ENCODE measurements around the gene RCBTB1. TPM values are rescaled to one million over a fixed set of nuclear protein-coding genes. Genes with fewer than 3 reads are reported as not detected.
"Not testable (repeated sequence)": the region's sequence is repeated elsewhere in the genome, so short reads cannot be mapped to it uniquely, and the experiment has no call there.

RCBTB1 gene
- total RNA-seq, 1 donor from 2014 or later, result 14.9 TPM

DNA sequence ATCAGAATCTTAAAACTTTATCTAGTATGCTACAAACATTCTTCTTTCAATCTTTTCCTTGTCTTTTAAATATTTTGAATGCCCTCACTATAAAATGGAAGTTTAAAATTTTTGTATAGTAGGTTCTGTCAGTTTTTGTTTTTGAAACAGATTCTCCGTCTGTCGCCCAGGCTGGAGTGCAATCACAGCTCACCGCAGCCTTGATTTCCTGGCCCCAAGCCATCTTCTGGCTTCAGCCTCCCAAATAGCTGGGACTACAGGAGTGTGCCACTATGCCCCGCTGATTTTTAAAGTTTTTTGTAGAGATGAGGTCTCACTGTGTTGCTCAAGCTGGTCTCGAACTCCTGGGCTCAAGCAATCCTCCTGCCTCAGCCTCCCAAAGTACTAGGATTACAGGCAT, 68.9 kb downstream of the RCBTB1 start:
- no peak overlapping the region for H3K4me3 Mint-ChIP-seq
- no peak for DNase-seq (ENCODE audit: low spot score)
- peaks cover 17% of the 10 kb centered on the region for H3K4me1 Mint-ChIP-seq (ENCODE audit: low read depth)
- no peak overlapping the region for H3K27ac Mint-ChIP-seq
- no peaks in the 10 kb centered on the region for H3K9me3 Mint-ChIP-seq
- intact Hi-C loops (cut with micrococcal nuclease), result no loop called here
- peaks cover 49% of the 10 kb centered on the region for H3K36me3 Mint-ChIP-seq (ENCODE audit: low read depth)
- no peaks in the 10 kb centered on the region for H3K27me3 Mint-ChIP-seq (ENCODE audit: insufficient read depth)

DNA sequence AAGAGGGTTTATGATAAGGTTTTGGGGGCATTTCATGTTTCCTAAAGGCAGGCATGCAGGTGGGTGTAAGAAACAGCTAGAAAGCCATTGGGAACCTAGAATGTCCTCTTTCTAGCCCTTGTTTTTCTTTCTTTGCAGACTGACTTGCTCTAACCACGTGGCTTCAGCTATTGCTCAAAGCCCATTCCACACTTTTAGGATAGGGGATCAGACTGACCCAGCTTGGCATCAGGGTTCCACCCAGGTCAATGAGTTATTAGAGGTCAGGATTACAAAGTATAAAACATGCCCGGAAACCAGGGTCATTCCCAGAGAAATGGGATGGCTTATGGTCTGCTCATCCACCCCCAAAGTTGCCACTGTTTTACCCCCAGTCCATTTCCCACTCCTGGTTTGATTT, 72.8 kb downstream of the RCBTB1 start:
- Mint-ChIP-seq H3K27ac (no peak overlapping the region), H3K9me3 (no peaks in the 10 kb centered on the region), H3K4me1 (ENCODE audit: low read depth) (peaks cover 24% of the 10 kb centered on the region), H3K36me3 (ENCODE audit: low read depth) (peaks cover 51% of the 10 kb centered on the region), H3K4me3 (no peak overlapping the region), H3K27me3 (ENCODE audit: insufficient read depth) (no peaks in the 10 kb centered on the region)
- no peak for DNase-seq (ENCODE audit: low spot score)
- intact Hi-C loops (cut with micrococcal nuclease), result no loop called here

GRCh38 chr13:49503951-49504350, 81.4 kb downstream of the RCBTB1 start:
- no peak overlapping the region for H3K27ac Mint-ChIP-seq
- no peaks in the 10 kb centered on the region for H3K27me3 Mint-ChIP-seq (ENCODE audit: insufficient read depth)
- DNase-seq (ENCODE audit: low spot score), result no peak
- H3K9me3 Mint-ChIP-seq, result no peaks in the 10 kb centered on the region
- H3K4me1 Mint-ChIP-seq (ENCODE audit: low read depth), result peaks cover 43% of the 10 kb centered on the region
- intact Hi-C loops (cut with micrococcal nuclease), result no loop called here
- H3K36me3 Mint-ChIP-seq (ENCODE audit: low read depth), result peaks cover 43% of the 10 kb centered on the region
- no peak overlapping the region for H3K4me3 Mint-ChIP-seq

DNA sequence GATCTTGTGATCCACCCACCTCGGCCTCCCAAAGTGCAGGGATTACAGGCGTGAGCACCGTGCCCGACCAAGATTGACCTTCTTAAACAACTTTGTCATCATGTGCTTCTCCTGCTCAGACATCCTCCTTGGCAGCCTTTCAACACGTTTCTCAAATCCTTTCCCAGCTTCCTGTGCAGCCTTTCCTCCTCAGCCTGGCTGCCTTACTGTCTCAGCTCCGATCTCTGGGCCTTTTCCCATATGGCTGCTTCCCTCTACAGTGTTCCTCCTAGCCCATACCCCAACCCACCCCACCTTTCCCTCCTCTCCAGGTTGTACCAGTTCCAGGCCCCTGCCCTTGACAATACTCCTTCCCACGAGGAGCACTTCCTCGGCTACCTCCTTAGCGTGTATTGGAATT, 82.4 kb downstream of the RCBTB1 start:
- Mint-ChIP-seq H3K27ac (no peak overlapping the region), H3K4me3 (no peak overlapping the region)

GRCh38 chr13:49499889-49500660, 85.3 kb downstream of the RCBTB1 start:
- Mint-ChIP-seq H3K4me1 (ENCODE audit: low read depth) (peaks cover 56% of the 10 kb centered on the region), H3K27ac (peak overlapping the region; percentile 60), H3K9me3 (no peaks in the 10 kb centered on the region), H3K36me3 (ENCODE audit: low read depth) (peaks cover 53% of the 10 kb centered on the region), H3K4me3 (peak overlapping the region; percentile 36), H3K27me3 (ENCODE audit: insufficient read depth) (no peaks in the 10 kb centered on the region)
- intact Hi-C loops (cut with micrococcal nuclease), result loop anchor here (5.0 kb wide), 3 partner anchors 192 to 737 kb away; partner anchors contain the start of gene EBPL
- no peak for DNase-seq (ENCODE audit: low spot score)

More for the DNA sequence above, 82.4 kb downstream of the RCBTB1 start:
- H3K9me3 Mint-ChIP-seq, result no peaks in the 10 kb centered on the region
- no peaks in the 10 kb centered on the region for H3K27me3 Mint-ChIP-seq (ENCODE audit: insufficient read depth)
- intact Hi-C loops (cut with micrococcal nuclease), result no loop called here
- H3K4me1 Mint-ChIP-seq (ENCODE audit: low read depth), result peaks cover 53% of the 10 kb centered on the region
- no peak for DNase-seq (ENCODE audit: low spot score)
- peaks cover 50% of the 10 kb centered on the region for H3K36me3 Mint-ChIP-seq (ENCODE audit: low read depth)

DNA sequence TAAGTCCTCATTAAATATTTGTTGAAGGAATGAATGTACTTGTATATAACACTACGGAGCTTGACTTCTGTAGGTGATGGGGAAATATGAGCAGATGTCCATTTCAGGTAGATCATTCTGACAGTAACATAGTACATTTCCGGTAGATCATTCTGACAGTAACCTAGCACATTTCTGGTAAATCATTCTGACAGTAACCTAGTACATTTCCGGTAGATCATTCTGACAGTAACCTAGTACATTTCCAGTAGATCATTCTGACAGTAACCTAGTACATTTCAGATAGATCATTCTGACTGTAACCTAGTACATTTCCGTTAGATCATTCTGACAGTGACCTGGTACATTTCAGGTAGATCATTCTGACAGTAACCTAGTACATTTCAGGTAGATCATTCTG, 87.2 kb downstream of the RCBTB1 start:
- peaks cover 65% of the 10 kb centered on the region for H3K4me1 Mint-ChIP-seq (ENCODE audit: low read depth)
- H3K4me3 Mint-ChIP-seq, result peak overlapping the region; percentile 32
- intact Hi-C loops (cut with micrococcal nuclease), result loop anchor here (5.0 kb wide), 3 partner anchors 194 to 739 kb away; partner anchors contain the start of gene EBPL
- no peaks in the 10 kb centered on the region for H3K9me3 Mint-ChIP-seq
- H3K27ac Mint-ChIP-seq, result peak overlapping the region; percentile 99
- H3K36me3 Mint-ChIP-seq (ENCODE audit: low read depth), result peaks cover 48% of the 10 kb centered on the region
- no peak for DNase-seq (ENCODE audit: low spot score)
- H3K27me3 Mint-ChIP-seq (ENCODE audit: insufficient read depth), result no peaks in the 10 kb centered on the region

DNA sequence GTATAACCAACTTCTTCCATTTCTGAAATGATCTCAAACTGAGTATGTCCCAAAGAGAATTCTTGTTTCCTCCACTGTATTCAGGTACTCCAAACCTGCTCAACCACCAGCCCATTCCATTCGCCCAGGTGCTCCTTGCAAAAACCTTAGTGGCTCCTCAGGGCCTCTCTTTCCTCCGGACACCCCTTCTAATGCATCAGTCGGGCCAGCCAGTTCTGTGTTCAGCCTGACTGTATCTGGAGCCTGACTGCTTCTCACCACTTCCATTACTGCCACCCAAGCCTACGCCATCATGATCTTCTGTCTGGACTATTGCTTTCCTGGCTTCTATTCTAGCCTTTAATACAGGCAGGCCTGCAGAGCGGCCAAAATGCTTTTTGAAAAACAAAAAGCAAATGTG, 88.1 kb downstream of the RCBTB1 start:
- H3K27ac Mint-ChIP-seq, result peak overlapping the region; percentile 99
- no peaks in the 10 kb centered on the region for H3K9me3 Mint-ChIP-seq
- peak overlapping the region; percentile 88 for H3K4me3 Mint-ChIP-seq
- DNase-seq (ENCODE audit: low spot score), result no peak
- intact Hi-C loops (cut with micrococcal nuclease), result loop anchor here (2.0 to 5.0 kb wide), 4 partner anchors 195 to 740 kb away; partner anchors contain the start of gene EBPL
- H3K27me3 Mint-ChIP-seq (ENCODE audit: insufficient read depth), result no peaks in the 10 kb centered on the region
- peaks cover 57% of the 10 kb centered on the region for H3K4me1 Mint-ChIP-seq (ENCODE audit: low read depth)
- peaks cover 42% of the 10 kb centered on the region for H3K36me3 Mint-ChIP-seq (ENCODE audit: low read depth)

GRCh38 chr13:49496837-49497236, 88.5 kb downstream of the RCBTB1 start:
- peak overlapping the region; percentile 88 for H3K4me3 Mint-ChIP-seq
- not testable (repeated sequence) for H3K27me3 Mint-ChIP-seq (ENCODE audit: insufficient read depth); H3K9me3 Mint-ChIP-seq
- intact Hi-C loops (cut with micrococcal nuclease), result loop anchor here (2.0 to 5.0 kb wide), 4 partner anchors 195 to 740 kb away; partner anchors contain the start of gene EBPL
- peak; percentile 58 for DNase-seq (ENCODE audit: low spot score)
- peaks cover 42% of the 10 kb centered on the region for H3K36me3 Mint-ChIP-seq (ENCODE audit: low read depth)
- peaks cover 57% of the 10 kb centered on the region for H3K4me1 Mint-ChIP-seq (ENCODE audit: low read depth)
- peak overlapping the region; percentile 99 for H3K27ac Mint-ChIP-seq

GRCh38 chr13:49495783-49496762, 89.3 kb downstream of the RCBTB1 start, which contains the start of gene PHF11:
Gene PHF11, plus strand, starts transcription at chr13:49495953. Its CDS starts 49 bp downstream, at chr13:49496002.
- H3K27me3 Mint-ChIP-seq (ENCODE audit: insufficient read depth), result no peaks in the 10 kb centered on the region
- peaks cover 42% of the 10 kb centered on the region for H3K36me3 Mint-ChIP-seq (ENCODE audit: low read depth)
- H3K9me3 Mint-ChIP-seq, result no peaks in the 10 kb centered on the region
- peak; percentile 85 for DNase-seq (ENCODE audit: low spot score)
- intact Hi-C loops (cut with micrococcal nuclease), result loop anchor here (1.0 to 5.0 kb wide), 10 partner anchors 42 to 741 kb away; partner anchors contain the start of genes CAB39L, EBPL and SETDB2
- peaks cover 57% of the 10 kb centered on the region for H3K4me1 Mint-ChIP-seq (ENCODE audit: low read depth)
- peak within 1 kb of the TSS; percentile 96 for H3K4me3 Mint-ChIP-seq
- H3K27ac Mint-ChIP-seq, result peak within 1 kb of the TSS; percentile 99

- H3K9me3 Mint-ChIP-seq, result no peaks in the 10 kb centered on the region
- intact Hi-C loops (cut with micrococcal nuclease), result loop anchor here (1.0 to 5.0 kb wide), 11 partner anchors 40 to 1398 kb away; partner anchors contain the start of genes CAB39L, CDADC1, EBPL and SETDB2
- H3K36me3 Mint-ChIP-seq (ENCODE audit: low read depth), result peaks cover 34% of the 10 kb centered on the region
- no peak for DNase-seq (ENCODE audit: low spot score)
- H3K27ac Mint-ChIP-seq, result peak overlapping the region; percentile 99
- H3K4me1 Mint-ChIP-seq (ENCODE audit: low read depth), result peaks cover 47% of the 10 kb centered on the region
- H3K4me3 Mint-ChIP-seq, result peak overlapping the region; percentile 96
- H3K27me3 Mint-ChIP-seq (ENCODE audit: insufficient read depth), result no peaks in the 10 kb centered on the region
These were observed 90.7 kb downstream of the RCBTB1 start for GRCh38 chr13:49494645-49495044.

- Mint-ChIP-seq H3K9me3 (no peaks in the 10 kb centered on the region), H3K27ac (no peak overlapping the region), H3K36me3 (ENCODE audit: low read depth) (peaks cover 23% of the 10 kb centered on the region), H3K4me3 (no peak overlapping the region), H3K27me3 (ENCODE audit: insufficient read depth) (no peaks in the 10 kb centered on the region), H3K4me1 (ENCODE audit: low read depth) (peaks cover 2% of the 10 kb centered on the region)
- DNase-seq (ENCODE audit: low spot score), result no peak
- intact Hi-C loops (cut with micrococcal nuclease), result no loop called here
These were observed 96.8 kb downstream of the RCBTB1 start for GRCh38 chr13:49488563-49488962.

All from activated T-helper 1 cell treated with anti-CD3 and anti-CD28 coated beads, Interleukin-12 subunit alpha, Interleukin-12 subunit beta, Interleukin-2, Interleukin-4 antibody, amounts not matched to agents 30 ng/mL and 10 ng/mL and 1 ng/mL, durations not matched to agents 14 hours and 24 hours and 36 hours (primary cell).